GM18511 (cell line): ENCODE data around the gene FLYWCH1.
A peak's percentile ranks its signal among the peaks of the same experiment; 100 is the strongest.

ENCODE experiments used
- ATAC-seq: cut with Tn5 transposase; IDR thresholded peaks from one replicate; pipeline ENCODE4 v1.9.1; 2021; ENCODE audit warnings: mild to moderate bottlenecking, moderate library complexity; ENCODE audit not compliant: unreplicated experiment

Gene FLYWCH1

DNA sequence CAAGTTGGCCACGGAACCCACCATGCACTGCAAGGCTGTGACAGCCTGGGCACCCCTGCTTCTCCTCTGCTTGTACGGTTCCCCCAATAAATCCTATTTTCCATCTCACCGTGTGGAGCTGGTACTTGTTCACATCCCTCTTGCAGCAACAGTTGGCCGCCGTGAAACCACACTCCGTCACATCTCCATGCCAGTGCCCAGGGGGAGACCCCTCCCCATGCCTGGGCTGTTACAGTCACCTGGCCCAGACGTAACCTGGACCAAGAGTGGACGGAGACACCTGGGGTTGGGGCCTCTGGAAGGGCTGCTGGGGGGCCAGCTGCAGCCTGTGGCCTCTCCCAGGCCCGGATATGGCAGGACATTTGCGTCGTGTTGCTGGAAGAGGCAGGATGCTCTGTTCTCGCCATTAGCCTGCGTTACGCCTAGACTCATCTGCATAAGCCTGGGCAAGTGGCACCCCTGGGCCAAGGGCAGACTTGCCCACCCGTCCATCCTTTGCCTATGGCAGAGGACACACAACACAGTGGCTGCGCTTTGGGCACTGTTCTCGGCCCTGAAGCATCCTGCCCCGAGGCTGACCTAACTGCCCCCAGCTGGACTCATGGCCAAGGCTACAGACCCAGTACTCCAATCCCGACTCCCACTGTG lies 38.1 kb downstream of the FLYWCH1 start:
- ATAC-seq, result no peak

- no peak for ATAC-seq
Observed at GRCh38 chr16:2950353-2950724, 38.6 kb downstream of the FLYWCH1 start.

DNA sequence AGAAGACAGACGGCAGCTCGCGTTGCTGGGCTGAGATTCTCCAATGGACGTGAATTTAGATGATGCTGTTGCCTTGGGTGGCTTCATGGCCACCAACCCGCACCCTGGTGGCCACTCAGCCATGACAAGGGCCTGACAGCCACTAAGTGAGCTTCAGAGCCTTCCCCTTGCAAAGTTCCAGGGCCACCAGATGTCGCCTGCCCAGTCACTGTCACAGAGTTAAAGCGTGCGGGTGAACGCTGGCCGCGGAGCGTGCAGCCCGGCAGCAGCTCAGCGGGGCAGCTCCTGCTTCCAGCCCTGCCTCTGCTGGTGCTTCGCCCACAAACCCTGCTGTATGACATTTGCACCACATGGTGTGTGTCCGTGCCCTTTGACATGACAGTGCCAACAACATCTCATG lies 39.0 kb downstream of the FLYWCH1 start:
- no peak for ATAC-seq

GRCh38 chr16:2952679-2953078 lies 40.9 kb downstream of the FLYWCH1 start:
- ATAC-seq, result no peak

DNA sequence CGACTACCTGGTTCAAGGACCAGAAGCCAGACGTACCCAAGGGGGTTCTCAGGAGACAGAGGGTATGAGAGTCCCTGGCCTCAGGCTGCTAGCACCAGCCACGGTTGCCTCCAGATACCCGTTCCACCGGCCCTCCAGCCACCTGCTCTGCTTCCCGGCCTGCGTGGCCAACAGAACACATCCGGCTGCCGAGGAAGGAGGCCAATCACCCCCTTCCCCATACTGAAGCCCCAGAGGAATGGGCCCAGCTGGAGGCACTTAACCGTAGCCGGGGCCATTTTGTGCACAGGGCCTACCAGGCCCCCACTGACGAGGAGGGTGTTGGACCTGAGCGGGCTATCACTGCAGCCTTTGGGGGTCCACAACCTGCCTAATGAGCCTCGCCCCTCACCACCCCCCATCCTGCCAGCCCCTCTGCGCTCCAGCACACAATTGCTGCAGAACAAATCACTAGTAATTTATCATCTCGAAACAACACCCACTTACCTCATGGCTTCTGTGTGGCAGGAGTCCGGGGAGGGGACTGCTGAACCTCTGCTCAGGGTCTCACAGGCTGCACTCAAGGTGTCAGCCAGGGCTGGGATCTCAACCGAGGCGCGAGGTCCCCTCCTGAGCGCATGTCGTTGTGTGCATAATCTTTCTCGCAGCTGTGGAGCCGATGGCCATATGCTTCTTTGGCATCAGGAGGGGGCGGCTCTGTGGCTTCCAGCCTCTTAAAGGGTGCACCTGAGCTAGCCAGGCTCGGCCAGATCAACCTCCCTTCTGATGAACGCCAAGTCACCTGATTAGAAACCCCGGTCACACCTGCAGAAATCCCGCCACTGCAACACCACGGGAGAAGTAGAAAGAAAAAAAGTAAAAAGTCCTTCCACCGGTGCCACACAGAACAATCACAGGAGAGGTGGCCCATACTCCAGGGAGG lies 42.2 kb downstream of the FLYWCH1 start:
- ATAC-seq, result no peak

DNA sequence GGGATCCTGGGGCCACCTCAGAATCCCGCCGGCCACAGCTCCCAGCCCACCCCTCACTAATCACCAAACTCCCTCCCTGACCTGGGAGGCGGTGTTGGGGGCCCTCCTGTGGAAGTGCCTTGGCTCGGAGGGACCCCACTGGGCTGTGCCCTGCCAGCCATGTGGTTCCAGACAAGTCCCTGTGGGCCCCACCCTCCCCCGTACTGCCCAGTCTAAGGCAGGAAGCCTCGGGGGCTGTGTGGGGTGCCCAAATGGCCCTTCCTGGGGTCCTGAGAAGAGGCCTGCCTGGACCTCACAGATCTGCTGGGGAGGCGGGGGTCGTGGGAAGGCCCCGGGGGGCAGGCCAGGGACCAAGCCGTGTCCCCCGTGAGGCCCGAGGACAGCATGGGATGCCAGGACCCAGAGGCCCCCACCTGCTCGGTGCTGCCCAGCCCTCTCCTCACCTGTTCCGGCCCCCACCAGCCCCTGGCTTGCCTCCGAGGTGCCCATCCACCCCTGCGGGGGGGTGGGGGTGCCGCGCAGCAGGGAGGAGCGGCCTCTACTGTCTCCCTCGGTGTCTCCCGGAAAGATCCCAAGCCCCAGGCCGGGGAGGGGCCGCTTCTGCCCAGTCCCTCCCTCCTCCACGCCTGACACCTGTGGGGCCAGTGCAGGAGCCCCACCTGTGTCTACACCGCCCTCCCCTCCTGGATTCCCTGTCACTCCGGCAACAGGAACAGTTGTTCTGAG lies 43.1 kb downstream of the FLYWCH1 start:
- no peak for ATAC-seq

DNA sequence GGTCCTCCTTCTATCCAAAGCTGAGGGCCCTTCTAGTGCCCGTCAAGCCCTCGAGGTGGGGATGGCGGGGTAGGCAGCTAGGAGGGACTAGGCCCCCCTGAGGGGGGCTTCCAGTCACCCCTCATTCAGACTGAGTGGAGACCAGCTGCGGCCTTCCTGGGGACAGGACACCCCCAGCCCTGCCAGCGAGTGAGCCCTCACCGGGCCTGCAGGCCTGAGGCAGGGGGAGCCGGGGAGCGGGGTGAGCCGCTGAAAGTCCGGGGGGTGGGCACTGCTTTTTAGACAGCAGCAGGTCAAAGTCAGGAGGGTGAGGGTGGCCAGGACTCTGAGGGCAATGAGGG lies 43.7 kb downstream of the FLYWCH1 start:
- no peak for ATAC-seq

DNA sequence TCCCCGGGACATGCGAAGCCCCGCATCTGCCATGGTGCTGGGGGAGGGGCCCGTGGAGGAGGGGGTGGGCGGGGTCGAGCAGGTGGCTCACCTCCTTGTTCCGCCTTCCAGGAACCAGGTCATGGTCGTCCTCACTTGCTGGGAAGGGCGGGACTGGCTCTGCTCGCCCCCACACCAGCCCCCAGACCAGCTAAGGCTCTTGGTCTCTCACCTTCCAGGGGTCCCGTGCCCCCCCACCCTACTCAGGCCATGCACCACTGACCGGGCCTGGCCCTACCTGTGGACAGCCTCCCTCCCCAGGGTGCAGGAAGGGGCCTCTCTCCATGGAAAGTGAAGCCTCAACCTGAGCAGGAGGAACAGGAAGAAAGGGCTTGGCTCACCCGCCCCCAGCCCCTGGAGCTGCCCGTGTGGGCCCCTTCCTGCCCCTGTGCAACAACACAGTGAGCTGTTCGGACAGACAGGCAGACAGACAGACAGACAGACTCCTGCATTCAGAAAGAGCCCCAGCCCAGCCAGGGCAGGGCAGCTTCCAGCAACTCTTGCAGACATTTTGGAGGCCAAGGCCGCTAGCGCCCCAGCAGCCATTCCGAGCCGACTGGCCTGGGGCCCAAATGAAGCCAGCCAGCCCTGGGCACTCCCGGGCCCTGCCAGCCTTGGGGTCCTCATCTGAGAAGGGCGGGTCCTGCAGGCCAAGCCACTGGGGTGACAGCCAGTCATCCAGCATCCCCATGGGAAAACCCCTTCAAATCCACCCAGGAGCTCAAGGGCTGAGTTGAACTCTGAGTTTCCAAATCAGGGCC lies 44.2 kb downstream of the FLYWCH1 start:
- no peak for ATAC-seq

DNA sequence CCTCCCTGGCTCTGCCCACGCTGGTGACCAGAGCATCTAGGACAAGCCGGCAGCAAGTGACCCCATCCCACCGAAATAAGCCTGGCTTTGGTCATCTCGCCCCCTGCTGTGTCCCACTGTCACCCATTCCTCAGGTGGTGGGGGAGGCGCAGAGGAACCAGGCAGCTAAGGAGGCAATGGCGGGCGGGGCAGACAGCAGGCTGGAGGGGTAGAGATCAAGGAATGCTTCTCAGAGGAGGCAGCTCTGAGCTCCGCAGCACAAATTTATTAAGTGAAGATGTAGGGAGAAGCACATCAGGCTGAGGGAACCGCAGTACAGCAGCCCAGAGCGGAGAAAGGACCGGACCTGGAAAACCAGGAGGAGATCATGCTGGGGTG lies 44.8 kb downstream of the FLYWCH1 start:
- no peak for ATAC-seq

DNA sequence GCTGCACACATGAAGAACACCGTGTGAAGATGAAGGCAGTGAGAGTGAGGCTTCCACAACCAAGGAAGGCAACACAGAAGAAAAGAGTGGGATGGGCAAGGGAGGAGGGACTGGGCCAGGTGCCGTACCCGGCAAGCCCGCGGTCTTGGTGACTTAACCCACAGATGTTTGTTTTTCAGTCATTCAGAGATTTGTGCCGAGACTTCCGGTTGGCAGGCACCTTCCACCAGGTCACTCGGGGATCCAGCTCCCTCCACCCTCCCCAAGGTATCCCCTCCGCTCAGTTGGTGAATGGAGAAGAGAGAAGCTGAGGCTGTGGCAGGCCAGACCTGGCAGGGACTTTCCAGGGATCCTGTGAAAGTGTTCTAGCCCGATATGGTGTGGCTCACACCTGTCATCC lies 47.5 kb downstream of the FLYWCH1 start:
- no peak for ATAC-seq

DNA sequence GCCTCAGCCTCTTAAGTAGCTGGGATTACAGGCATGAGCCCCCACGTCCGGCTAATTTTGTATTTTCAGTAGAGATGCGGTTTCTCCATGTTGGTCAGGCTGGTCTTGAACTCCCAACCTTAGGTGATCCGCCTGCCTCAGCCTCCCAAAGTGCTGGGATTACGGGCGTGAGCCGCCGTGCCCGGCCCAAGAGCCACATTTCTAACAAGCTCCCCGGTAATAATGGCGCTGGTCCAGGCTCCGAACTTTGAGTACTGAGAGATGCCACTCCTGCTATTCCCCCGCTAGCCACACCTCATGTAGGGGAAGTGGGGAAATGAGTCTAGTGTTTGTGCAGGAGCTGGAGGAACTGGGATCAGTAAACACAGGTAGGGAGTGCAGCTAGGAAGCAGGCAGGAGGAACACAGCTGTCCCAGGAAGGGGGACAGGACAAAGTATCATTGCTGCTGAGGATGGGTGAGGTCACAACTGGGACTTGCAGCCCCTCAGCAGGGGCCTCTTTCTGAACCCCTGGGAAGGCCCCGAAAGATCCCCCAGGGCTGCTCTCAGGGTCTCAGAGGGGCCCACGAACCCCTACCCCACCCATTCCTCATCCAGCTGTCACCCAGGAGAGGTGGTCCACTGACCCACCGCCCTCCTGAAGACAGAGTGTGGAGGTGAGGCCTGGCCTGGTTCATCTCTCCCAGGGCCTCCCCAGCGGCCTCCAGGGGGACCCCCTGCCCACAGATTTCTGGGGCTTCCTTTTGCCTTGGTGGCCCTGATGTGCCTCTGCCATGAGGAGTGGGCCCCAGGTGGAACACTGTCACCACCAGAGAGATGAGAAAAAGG lies 48.7 kb downstream of the FLYWCH1 start:
- ATAC-seq, result no peak

- ATAC-seq, result no peak
Observed at GRCh38 chr16:2962334-2963073, 50.8 kb downstream of the FLYWCH1 start.

DNA sequence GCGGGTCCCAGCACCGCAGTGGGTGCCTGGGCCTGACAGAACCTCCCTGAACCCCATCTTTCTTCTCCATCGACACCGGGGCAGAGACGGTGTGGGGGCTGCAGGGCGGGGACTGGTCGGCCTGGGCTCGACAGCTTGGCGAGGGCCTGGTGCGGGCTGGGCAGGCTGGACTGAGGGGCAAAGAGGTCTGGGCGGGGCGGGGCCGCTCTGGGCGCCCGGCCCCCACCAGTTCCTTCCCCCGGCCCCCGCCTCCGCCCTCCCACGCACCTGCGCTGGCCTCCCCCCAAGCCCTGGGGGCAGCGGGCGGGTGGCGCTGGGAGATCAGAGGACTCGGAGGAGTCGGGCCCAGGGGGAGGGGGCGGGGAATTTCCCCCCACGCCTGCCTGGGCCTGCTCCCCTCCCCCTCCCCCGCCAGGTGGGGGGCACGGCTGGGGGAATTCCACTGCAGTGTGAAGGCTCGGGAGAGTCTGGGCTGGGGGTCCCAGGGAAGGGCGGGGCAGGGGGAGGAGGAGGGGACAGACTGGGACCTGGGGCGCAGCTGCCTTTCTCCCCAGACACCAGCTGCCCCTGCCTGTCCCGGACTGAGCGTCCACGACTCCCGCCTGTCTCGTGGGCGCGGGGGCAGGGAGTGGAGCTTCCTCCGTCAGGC lies 51.5 kb downstream of the FLYWCH1 start:
- ATAC-seq, result no peak

GRCh38 chr16:2963723-2964474 lies 52.2 kb downstream of the FLYWCH1 start, which contains the start of gene KREMEN2:
TSS of gene KREMEN2 (plus strand) at chr16:2964275. CDS start at chr16:2964521, 246 bp downstream.
- ATAC-seq, result no peak

GRCh38 chr16:2964475-2965336 lies 53.0 kb downstream of the FLYWCH1 start:
- peak; percentile 26 for ATAC-seq

- no peak for ATAC-seq
Observed at GRCh38 chr16:2966043-2966807, 54.5 kb downstream of the FLYWCH1 start.

GRCh38 chr16:2966808-2967191 lies 55.1 kb downstream of the FLYWCH1 start:
- no peak for ATAC-seq
